Hematopoietic multipotent progenitor cell treated with erythropoietin and hydrocortisone succinate and interleukin-3 and kit ligand, for 8 days (in vitro differentiated cells): ENCODE results near the gene XXYLT1.
A peak's percentile ranks its signal among the peaks of the same experiment; 100 is the strongest.

ENCODE experiments used
- DNase-seq: peaks from one replicate; pipeline ENCODE4 v3.0.0-alpha.2; 2015

Gene XXYLT1

DNA sequence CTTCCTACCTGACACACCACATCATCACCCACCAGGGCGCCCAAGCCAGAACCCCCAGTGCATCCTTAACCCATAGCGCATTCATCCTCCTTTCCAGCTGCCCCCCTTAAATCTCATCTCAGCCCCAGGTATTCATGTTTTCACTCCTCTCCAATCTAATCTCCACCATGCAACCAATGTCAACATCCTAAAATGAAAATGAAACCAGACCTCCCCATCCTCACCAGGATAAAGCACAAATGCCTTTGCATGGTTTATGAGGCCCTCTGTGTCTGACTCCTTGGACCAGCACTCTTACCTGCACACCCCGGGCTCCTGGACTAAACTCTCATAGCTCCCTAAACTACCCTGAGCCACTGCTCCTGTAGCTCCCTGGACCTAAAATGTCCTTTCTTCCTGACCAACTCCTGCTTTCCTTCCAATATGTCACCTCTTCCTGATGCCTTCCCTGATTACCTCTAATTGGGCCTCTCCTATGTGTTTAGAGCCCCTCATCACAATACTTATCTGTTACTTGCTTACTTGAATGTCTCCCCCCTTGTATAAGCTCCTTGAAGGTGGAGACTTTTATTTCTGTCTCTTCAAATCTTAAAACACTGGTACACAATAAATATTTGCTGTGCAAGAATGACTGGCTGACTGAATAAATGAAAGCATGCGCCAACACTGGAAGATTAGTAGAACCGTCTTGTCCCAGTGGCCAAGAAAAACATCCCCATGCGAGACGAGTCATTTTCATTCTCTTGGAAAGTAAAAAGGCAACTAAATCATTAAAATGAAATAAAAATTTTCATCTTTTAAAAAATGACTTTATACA is 142.5 kb downstream of the XXYLT1 start:
- DNase-seq = no peak

DNA sequence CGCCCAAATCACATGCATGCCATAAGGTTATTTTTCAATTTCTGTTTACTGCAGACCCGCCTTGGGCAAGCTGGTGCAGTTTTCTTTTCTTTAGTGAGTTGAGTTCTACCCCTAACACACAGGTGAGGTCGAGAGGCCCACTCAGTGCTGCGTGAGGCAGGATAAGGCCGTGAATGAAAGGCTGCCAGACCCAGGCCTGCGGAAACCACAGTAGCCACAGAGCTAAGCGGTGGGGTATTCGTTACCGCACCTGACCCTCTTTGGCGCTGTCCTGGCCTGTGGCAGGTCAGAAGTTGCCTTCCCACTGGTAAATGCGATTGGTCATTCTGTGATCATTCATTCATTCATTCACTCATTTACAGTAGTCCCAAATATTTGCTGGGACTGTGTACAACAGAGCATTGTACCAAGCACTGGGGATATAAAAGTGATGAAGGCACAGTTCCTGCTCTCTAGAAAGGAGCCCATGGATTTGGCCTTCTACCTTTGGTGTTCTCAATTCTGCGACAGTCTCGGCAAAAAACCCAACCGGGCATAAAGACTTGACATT is 144.8 kb downstream of the XXYLT1 start:
- no peak for DNase-seq

DNA sequence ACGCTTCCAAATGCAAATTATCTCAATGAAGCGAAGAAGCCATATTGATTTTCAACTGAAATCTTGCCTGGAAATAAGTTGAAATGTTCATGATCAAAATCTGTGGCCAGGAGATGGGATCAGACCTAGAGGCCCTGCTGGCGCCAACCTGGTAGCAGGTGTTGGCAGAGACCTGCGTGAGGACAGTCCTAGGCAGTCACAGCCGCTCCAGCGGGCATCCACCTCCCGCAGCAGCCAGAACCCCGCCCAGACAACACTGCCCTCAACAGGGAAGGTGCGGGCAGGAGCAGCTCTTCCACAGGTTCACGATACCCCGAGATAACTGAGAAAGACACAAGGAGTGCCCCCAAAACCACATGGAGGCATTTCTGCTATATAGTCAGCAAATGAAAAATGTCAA is 145.3 kb downstream of the XXYLT1 start:
- DNase-seq = no peak

DNA sequence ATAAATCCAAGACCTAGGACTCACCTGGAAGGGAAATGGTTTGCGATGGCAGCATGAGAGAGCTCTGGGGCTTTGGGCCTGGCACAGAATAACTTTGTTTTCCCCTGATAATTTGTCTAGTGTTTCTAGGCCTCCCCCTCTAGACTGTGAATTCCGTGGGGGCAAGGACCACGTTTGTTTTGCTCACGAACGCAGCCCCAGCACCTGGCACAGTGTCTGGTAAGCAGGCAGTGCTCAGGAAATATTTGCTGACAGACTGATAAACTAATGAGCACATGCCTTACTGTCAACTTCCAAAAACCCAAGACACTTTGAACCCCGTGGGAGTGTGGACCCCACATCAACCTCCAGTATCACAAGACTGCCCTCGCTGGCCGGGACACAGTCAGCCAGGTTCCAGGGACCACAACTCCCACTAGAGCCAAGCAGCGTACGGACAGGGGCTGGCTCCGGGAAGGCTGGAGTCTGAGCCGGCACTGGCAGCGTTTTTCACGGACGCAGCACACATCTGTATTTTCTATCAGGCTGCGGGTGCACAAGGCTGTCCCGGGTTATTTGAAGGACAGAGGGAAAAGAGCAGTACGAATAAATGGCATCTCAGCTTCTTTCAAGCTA is 146.5 kb downstream of the XXYLT1 start:
- no peak for DNase-seq

DNA sequence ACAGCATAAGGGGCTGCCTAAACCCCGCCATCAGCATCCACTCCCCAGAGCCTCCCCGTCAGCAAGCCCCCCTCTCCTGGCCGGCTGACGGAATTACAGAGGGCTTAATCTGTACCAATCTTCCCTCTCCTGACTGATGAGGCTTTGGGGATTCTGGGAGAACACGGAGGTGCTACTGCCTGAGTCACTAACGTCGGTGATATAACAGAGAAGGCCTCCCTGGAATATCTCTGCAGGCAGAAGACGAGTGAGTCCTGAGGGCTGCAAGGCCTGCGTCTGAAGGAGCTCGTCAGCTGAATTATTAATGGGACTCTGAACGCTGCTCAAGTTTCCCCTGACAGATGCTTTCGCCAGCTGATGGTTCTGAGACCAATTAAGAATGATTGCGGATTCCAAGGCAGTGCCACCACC is 147.7 kb downstream of the XXYLT1 start:
- no peak for DNase-seq

DNA sequence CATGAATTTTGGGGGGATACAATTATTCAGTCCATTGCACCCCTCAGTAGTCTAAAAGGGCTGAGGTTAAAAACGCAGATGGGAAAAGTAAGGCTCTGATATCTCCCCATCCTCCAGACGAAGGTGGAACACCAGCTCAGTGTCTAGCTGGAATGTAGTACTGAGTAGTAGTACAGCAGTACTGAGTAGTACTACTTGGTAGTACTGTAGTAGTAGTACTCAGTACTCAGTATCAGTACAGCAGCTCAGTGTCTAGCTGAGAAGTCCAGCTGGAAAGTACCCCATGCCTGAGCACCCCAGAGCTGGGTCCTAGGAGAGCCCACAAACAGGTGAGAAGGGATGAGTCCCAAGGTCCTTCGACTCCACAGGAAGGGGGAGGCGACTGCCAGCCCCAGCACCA is 148.7 kb downstream of the XXYLT1 start:
- no peak for DNase-seq

DNA sequence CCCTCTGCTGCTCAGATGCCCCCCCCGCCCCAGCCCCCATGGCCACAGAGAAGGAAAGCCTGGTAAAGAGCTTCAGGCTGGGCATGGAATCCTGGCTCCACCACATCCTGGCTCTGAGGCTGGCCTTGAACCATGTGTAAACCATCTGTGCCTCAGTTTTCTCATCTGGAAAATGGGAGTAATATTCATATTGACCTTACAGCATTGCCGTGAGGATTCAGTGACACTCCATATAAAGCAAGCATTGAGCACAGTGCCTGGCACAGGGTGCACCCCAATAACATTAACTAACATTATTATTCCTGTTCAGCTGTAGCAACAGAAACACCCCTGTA is 150.7 kb downstream of the XXYLT1 start:
- DNase-seq = no peak

DNA sequence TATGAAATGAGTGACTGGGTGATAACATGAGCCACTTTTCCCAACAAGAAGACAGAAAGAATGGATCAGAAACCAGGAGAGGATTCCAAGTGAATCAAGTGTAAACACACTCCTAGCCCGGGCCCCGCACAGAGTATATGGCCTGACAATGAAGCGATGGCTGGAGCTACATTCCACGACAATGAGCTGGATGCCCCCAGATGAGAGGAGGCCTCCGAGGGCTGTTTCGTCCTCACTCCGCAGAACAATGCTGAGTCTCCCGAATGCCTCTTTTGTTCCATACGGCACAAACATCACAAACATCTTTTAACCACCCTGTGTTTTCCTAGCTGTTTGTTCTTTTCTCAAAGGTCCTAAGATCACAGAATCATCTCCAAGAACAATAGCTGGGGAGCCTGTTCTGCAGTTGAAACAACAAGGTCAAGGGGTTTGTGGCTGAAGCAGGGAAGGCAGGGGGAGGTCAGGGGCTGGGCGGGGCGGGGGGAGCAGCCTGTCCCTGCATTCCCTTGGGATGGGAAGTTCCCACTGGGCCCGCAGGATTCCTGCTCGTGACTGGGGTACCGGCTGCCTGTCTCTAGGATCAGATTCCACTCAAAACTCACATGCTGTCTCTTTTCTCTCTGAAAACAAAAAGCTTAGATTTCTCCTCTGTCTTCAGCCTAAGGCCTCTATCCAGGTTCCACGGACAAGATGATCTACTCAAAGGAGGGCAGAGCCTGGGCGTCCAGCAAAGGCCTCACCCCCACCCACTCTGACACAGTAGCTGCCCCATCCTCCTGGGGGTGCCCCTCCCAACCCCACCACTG is 151.3 kb downstream of the XXYLT1 start:
- no peak for DNase-seq

DNA sequence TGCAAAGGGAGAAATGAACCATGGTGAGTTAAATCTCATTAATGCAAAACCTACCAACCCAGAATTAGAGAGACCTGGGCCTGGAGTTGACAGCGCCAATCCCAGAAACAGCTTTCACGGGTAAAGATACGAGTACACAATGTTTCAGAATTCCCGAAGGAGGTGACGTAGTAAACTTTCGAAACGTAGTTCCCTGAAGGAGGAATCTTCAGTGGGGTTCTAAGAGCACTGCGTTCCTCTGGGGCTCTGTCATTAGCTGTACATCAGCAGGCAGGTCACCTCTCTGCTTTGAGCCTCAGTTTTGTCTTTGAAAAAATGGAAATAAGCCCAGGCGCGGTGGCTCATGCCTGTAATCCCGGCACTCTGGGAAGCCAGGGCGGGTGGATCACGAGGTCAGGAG is 152.3 kb downstream of the XXYLT1 start:
- DNase-seq = no peak

DNA sequence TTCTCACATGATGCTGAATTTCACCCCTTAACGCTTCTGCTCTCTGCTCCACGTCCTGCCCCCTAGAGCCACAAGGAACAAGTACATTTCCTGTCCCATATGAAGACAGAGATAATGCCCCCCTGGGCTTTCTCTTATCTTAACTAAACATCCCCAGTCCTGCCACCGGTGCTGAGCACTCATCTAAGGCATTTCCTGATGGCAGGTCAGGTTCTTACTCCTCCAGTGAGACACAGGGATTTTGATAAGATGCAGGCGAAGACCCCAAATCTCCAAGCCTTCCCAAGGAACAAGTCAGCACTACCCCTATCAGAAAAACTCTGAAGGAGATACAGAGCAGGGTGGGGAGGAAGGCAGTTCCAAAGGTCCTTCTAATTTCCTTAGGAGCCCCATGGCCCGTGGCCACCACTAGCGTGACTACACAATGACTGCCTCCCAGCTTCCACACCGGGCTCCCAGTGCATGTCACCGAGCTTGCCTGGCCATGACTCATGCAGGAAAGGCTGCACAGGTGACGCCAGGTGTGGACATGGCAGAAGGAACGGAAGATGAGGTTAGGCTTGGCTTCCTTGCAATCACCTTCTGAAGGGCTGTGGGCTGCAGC is 152.9 kb downstream of the XXYLT1 start:
- peak; percentile 90 for DNase-seq

DNA sequence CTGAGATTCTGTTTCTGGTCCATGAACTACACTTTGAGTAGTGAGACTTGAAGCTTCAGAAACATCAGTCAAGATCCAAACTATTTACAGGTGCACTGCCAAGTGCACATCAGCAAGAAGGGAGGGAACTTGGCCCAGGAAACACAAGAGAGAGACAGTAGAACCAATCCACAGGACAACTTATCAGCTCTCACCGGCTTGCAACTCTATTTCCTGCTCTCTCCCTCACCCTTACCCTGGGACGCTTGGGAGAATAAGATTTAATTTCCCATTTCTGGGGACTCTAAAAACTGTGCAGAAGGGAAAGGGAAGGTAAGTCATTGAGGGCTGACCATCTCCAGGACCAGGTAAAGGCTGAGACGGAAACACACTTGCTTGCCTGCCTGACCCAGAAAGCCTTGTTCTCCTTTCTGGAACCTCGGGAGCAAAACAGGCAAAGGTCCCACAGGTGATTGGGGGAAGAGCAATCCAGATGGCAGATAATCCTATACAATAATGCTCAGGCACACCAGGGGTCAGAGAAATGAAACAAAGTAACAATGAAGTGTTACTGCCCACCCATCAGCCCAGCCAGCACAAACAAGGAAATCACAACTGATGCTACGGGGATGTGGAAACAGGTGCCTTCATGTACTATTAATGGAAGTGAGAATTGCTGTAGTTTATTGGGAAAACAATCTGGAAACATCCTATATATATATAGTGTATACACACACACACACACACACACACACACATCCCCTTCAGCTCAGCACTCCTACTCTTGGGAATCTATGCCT is 154.4 kb downstream of the XXYLT1 start:
- DNase-seq = peak; percentile 57

DNA sequence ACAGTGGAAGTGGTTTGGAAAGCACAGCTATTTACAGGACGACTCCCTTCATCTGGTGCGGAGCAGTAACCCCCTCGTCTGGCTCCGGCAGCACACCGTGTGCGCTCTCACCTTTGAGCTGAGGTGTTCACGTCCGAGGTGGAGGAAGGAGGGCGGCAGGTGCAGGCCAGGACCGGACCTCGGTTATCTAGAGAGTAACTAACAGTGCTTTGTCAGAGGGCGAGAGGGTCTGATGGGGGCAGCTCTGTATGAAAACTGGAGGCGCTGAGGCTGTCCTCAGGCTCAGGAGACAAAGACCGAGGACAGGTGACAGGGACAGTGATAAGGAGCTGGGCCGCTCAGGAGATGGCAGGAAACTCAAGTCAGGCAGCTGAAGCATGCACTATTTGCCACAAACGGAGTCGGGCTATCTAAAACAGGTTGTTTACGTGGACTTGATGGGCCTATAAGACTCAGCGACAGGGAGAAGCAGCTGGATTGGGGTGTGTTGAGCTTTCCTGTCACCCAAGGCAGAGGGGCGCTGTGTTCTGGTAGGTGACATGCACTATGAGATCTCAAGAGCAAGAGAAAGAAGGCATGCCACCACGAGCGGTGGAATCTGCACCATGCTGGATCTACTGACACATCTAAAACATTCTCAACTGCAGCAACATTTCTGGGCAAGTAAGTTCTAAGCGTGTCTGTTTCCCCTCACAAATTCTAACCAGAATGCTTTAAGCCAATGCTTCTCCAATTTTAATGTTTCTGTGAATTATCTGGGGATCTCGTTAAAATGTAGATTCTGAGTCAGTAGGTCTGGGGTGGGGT is 155.2 kb downstream of the XXYLT1 start:
- no peak for DNase-seq

DNA sequence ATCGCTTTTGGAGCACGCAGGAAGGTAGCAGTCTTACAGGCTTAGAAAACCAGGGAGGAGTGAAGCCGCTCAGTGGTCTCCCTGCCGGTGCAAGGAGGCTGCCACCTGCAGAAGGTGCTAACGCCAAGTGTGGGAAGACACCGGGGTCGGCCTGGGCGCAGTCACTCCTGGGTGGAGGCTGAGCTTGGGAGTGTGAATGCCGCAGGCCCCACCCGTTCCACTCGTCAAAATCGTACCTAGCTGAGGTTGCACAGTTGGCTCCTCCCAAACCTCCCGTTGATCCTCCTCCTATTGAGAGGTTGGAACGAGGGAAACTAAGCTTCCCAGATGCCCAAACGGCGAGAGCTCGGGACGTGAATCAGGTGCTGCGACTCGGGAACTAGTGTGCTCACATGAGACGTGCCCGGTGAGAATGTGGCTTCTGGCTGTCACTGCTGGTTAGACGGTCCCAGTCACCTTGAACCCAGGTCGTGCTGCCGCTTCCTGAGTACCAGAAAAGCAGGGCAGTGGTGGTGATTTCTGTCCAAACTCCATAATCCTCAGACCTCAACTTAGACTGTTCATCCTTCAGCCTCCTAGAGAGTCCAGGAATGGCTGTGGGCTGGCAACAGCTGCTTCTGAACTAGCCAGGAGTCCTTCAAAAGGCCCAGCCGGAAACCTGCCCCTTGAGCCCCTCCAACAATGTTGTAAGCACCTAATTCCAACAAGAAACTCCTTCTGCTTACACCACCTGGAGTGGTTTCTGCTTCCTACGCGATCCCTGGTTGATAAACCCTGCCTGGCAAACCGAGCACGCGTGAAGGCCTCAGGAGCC is 156.0 kb downstream of the XXYLT1 start:
- no peak for DNase-seq

DNA sequence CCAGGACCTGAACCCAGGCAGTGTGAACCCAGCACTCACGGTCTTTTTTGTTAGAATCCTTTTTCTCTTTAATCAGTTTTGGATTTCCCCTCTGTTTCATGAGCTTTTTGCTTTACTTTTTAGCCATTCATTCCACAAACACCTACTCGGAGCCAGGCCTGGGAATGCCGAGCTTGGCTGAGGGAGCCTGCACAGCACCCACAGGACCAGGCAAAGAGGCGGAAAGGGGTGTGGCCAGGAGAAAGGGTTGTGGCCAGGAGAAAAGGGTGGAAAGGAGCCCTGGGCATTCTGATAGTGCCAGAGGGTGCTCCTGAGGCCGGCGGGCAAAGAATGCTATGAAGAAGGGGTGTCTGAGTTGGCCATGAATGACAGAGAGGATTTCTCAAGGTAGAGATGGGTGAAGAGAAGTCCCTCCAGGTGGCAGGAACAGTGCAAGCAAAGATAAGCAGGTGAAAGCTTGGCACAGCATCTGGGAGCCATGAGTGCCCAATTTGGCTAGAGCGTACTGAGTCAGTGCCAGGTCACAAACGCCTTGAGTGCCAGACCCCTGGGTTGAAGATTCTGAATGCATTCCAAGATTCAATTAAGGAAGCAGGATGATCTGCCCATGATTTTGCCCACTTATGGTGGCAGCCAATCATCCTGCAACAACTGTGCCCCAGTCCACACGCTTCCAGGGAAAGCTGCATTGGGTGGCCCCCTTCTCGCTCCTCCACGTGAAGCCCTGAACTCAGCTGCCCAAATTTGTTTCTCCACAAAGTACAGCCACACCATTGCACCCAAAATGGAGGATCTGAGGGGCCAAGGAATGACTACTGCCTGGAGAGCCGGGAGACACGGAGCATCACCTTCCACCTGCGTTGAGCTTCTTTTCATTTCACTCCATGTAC is 157.2 kb downstream of the XXYLT1 start:
- DNase-seq = no peak

DNA sequence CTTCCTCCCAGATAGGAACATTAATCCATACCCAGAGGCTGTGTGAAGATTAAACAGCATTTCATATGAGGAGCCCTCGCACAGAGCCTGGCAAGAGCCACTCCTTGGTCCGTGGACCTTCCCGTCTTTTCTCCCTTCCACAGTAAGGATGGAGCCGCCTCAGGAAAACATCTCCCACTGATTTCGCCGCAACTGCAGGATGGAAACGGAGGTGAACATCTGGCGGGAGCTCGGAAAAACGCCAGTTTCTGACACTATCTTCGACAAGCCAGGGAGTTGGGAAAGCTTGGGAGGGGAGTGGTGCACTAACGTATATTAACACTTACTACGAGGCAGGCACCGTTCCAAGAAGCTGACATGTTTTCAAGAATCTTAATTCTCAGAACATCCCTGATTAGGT is 157.9 kb downstream of the XXYLT1 start:
- DNase-seq = no peak

DNA sequence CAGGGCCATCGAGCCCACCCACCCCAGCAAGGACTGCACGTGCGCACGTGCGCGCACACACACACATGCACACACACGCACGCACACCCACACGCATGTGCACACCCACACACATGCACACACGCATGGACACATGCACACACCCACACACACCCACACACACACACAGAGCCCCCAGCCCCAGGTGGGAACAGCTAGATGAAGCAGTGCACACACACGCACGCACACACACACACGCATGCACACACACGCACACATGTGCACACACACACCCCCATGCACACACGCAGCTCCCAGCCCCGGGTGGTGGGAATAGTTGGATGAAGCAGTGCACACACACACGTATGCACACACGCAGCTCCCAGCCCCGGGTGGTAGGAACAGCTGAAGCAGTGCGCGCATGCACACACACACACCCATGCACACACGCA is 158.6 kb downstream of the XXYLT1 start:
- DNase-seq = no peak

DNA sequence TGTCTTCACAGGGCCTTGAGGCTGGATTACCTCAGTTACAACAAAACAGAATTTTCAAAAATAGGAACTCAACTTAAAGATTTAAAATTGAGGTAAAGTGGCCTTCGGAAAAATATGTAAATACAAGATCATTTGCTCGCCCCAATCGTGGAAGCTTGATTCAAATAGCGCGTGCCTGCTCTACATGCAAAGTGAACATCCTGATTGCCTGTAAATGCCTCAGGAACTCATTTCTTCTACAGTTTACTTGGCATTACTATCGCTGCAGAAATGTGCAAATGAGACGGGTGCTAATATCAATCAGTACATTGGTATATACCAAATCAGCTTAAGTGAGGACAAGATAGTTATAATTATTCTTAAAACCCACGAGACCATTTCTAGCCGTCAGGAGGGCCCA is 159.2 kb downstream of the XXYLT1 start:
- no peak for DNase-seq

DNA sequence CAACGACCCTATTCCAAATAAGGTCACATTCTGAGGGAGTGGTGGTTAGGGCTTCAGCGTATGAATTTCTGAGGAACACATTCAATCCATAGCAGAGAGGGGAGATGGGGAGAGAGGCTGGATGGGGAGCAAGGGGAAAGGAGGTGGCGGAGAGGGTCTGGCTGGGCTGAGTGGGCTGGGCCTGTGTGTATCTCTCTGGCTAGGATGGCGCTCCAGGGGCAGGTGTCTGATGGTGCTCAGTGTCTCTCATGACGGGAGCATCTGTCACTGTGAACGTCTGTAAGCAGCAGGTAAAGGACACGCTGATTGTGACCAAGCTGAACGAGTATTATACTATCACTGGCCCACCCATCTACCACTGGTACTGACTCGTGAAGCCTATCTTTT is 159.6 kb downstream of the XXYLT1 start:
- DNase-seq = peak; percentile 23

DNA sequence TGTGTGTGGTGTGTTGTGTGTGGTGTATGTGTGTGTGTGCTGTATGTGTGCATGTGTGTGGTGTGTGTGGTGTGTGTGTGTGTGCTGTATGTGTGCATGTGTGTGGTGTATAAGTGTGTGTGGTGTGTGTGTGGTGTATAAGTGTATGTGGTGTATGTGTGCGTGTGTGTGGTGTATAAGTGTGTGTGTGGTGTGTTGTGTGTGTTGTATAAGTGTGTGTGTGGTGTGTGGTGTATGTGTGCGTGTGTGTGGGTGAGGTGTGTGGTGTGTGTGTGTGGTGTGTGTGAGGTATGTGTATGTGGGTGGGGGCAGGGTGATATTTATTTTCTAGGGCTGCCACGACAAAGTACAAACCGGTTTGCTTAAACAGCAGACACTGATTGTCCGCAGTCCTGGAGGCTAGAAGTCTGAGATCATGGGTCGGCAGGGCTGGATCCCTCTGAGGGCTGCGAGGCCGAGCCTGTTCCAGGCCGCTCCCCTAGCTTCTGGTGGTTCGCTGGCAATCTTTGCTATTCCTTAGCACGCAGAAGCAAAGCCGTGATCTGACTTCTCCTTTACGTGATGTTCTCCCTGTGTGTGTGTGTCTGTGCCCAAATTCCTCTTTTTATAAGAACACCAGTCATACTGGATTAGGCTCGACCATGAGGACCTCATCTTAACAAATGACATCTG is 160.2 kb downstream of the XXYLT1 start:
- DNase-seq = no peak
